Measurements from ENCODE around the gene DNM3.

DNA sequence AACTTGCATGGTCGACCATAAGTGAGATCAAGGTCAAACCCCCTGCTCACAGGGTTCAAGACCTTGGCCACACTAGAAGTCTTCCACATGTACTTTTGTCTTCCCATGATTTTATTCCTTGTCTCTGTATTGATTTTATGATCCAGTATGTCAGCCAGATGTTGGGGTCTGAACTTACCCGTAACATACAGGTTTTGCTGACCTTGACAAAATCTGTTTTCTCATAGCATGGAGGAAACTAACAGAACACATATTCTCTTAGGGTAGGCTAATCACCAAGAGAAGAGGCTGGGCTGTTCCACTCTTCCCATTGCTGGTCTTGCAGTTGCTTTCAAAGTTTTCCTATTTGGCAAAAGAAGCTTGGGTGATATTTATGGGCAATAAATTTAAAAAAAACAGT lies 284.0 kb downstream of the DNM3 start:
- TF ChIP-seq, protein P1, sequence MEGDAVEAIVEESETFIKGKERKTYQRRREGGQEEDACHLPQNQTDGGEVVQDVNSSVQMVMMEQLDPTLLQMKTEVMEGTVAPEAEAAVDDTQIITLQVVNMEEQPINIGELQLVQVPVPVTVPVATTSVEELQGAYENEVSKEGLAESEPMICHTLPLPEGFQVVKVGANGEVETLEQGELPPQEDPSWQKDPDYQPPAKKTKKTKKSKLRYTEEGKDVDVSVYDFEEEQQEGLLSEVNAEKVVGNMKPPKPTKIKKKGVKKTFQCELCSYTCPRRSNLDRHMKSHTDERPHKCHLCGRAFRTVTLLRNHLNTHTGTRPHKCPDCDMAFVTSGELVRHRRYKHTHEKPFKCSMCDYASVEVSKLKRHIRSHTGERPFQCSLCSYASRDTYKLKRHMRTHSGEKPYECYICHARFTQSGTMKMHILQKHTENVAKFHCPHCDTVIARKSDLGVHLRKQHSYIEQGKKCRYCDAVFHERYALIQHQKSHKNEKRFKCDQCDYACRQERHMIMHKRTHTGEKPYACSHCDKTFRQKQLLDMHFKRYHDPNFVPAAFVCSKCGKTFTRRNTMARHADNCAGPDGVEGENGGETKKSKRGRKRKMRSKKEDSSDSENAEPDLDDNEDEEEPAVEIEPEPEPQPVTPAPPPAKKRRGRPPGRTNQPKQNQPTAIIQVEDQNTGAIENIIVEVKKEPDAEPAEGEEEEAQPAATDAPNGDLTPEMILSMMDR (IDR thresholded peaks at IDR 0.05 in 2 of 3, conservative IDR thresholded peaks at IDR 0.05 in 1 of 3; ENCODE audit: insufficient read depth in 2 of 3, low read depth in 1 of 3, low read length in 3 of 3) = no peak
- TF ChIP-seq CCNT2 (IDR thresholded peaks at IDR 0.05; ENCODE audit: borderline replicate concordance, extremely low read depth, insufficient read length, low read depth, low read length) = no peak
